HG02798 (cell line): ENCODE measurements around the gene GIPC3.

Source experiments
- ATAC-seq: cut with Tn5 transposase; IDR thresholded peaks from one replicate; pipeline ENCODE4 v1.9.1; 2021; ENCODE audit warnings: mild to moderate bottlenecking; ENCODE audit not compliant: unreplicated experiment, poor library complexity

Gene GIPC3

DNA sequence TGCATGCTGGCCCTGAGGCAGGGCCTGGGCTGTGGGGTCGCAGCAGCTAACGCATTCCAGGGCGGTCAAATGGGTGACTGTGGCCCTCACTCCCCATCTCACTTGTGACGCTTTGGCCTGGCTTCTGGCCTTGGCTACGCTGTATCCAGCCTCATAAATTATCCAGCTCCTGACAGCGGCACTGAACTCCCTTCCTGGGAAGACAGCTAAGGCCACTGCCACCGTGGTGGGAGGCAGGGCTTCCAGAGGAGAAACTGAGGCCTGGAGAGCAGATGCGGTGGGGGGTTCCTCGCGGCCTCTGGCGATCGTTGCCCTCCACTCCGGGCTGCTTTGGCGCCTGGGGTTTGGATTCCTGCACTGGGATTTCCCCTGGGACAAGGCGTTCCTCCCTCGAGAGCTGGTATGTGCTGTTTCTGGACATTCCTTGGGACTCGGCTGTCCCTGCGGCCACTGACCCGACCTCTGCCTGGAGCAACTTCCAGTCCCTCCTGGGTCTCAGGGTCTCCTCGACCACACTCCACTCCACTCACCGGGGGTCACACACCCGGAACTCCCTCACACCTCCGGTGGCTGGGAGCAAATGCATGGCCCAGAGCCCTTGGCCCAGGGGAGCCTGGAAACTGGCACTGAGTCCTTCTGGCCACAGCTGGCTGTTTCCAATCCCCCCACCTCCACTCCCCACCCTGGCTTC lies 18.0 kb downstream of the GIPC3 start:
- ATAC-seq = no peak

DNA sequence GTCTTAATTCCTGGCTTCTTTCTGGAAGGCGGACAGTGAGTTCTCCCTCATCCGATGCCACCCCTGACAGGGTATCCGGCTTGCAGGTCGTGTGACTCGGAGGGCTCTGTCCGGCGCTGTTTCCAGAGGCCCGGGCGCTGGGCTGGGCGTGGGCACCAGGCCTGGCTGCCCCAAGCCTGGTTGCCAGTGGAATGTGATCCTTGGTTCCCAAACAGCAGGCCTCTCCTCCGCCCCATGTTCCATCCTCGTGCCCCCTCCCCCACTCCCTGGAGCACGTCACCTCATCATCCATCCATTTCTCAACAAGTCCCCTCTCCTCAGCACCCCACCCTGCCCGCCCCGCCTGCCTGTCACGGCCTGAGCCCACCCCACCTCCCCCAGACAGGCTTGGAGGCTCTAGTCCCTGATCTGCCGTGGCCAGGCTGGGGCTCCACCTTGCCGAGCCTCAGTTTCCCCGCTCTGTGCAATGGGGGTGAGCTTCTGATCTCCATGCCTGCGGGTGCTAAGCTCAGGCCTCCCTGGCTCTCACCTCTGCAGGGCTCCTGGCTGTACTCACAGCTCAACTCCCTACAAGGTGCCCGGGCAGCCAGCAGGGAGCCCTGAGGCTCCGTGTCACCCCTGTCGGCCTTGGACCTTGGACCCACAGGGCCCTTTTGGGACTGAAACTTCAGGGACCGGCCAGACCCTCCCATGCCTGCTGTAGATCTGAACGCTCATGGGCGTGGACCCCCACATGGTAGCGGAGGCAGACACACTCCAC lies 19.1 kb downstream of the GIPC3 start:
- no peak for ATAC-seq

DNA sequence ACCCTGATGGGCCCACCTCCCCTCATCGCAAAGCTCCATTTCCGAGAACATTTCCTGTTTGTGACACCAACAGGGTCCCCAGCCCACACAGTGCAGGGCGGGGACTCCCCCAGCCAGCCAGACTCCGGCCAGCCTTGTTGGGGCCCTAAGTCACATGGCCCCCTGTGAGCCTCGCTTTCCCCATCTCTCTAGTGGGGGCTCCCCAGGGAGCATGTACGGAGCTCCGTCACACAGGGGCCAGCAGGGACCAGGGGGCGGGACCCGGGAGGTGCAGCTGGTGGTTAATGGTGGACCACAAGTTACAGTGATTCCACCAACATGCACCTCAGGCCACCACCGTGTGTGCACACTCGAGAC lies 19.7 kb downstream of the GIPC3 start:
- no peak for ATAC-seq

DNA sequence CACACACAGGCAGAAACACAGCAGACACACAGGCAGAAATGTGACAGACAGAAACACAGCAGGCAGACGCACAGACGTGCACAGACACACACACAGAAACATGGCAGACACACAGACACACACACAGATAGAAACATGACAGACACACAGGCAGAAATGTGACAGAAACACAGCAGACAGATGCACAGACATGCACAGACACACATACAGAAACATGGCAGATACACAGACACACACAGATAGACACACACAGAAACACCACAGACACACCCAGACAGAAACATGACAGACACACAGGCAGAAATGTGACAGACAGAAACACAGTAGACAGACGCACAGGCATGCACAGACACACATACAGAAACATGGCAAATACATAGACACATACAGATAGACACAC lies 20.1 kb downstream of the GIPC3 start:
- no peak for ATAC-seq

DNA sequence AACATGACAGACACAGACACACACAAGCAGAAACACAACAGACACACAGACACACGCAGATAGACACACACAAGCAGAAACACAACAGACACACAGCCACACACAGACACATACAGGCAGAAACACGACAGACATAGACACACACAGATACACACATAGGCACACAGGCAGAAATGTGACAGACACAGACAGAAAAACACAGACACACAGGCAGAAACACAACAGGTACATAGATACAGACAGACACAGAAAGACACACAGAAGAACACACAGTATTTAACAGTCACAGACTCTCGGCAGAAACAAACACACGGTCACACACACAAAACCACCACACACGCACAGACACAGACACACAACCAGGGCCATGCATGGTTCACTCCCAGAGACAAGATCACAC lies 20.5 kb downstream of the GIPC3 start:
- no peak for ATAC-seq

DNA sequence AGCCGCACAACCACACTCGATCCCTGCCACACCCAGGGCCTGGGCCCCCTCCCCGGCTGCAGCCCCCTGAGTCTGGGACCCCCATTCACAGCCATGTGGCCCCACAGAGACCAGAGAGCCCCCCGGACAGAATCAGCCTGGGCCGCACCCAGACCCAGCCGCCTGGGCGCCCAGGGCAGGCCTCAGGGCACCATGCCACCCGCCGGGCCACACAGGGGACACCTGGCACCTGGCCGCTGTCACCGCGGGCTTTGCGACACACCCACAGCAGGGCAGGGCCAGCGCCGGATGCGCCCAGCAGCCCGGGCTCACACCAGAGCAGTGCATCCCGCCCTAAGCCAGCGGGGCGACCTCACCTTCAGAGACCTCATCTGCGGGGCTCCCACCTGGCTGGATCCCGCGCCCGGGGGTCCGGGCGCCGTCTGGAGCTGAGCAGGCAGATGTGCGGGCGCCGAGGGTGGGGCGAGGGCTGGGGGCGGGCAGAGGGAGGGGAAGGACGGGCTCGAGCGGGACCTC lies 21.0 kb downstream of the GIPC3 start:
- no peak for ATAC-seq

DNA sequence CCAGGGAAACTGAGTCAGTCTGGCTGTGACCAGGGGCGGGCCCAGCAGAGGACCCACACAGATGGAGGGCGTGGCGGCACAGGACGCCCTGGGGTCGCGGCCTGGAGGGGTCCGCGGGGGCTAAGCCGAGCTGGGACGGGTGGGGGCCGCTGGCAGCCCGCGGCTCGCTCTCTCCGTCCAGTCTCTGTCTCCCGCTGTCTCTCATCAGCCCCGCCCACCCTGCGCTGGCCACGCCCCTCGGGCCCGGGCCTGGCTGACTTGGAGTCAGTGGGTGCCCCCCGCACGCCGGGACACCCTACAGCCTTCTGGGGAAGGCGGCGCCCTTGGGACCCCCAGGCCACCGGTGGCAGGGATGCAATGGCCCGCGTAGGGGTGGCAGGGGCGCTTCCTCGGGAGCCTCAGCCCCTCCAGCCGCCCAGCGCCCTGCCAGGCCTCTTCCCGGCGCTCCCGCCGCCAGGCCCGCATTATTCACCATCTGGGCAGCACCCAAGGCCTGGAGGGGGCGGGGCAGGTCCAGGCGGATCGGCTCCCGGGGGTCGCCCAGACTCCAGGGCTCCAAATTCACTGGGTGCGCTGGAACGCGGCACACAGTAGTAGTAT lies 21.5 kb downstream of the GIPC3 start, which contains the start of gene TBXA2R:
Gene TBXA2R, minus strand, starts transcription at position 186 of the 600 bp plus-strand sequence. CDS start 6,241 bp downstream, outside the sequence.
- ATAC-seq = no peak

DNA sequence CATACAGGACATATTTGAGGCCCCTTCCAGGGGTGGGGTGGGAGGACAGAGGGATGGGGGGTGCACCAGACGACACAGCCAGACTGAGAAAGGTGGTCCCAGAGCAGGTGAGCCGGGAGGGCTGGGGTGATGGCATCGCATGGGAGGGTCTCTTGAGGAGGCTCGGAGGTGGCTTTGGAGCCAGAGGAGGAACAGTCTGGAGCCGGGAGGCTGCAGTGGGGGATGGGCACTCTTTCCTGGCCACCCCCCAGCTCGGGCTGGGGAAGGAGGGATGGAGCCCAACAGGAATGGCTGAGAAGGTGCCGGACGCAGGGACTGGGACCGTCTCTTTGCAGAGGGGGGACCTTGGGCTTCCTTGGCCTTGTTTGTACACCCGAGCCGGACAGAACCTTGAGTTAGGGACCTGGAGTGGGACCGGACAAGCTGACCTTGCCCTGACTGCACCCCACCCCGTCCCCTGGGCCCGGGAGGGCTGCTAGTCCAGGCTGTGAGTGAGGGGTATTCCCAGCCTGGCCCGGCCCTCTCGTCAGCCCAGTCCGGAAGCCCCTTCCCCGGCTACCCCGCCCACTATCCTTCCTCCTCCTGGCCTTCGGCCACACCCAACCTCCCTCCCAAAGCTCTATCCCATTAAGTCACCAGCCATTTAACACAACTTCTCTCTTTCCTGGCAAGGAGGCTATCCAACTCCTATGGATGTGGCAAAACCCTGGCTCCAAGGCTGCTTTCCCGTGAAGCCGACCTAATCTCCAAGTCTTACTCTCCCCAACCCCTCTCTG lies 22.2 kb downstream of the GIPC3 start:
- ATAC-seq = no peak

DNA sequence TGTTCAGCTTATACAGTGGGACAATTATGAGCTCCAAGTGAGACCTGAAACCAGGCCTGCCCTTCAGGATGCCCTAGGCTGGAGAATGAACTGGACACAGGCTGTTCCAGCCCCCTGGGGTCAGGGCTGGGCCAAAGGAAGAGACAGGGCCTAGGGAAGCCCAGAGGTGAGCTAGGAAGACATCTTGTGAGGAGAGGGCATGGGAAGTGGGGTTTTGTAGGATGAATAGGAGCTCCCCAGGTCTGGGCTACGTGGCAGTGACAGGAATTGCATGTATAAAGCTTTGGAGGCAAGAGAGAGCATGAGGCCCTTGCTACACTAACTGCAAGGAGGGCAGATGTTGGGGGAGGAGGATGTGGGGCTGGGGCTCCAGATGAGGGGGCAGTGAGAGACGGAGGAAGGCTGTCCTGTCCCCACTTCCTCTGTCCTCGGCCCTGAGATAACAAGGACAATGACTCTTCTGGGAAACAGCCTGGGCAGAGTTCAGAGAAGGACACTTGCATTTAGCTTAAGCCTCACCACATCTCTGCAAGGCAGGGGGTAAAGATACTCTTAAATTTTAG lies 22.9 kb downstream of the GIPC3 start:
- no peak for ATAC-seq

DNA sequence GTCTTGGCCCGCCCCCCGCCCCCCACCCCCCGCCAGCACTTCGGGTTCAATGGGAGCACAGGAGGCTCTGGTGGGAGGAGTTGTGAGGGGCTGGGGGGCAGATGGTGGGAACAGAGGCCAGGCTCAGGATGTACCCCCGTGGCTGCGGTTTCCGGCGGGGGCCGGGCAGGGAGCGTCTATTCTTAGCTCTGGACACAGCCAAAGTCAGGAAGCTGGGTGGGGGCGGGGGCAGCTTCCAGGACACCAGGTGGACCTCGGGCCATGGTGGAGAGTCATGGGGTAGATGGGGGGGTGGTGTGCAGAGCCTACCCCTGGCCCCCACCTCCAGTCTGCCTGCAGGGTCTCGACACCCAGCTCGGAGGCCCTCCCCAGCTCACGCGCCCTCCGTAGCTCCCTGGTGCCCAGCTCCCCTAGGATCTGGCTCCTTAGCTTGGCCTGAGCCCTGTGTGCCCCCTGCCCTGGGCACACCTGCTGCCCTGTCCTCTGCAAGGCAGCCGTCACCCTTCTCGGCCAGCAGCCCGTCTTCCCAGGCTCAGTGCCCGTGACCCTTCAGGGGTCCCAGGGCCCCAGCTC lies 23.6 kb downstream of the GIPC3 start:
- no peak for ATAC-seq

DNA sequence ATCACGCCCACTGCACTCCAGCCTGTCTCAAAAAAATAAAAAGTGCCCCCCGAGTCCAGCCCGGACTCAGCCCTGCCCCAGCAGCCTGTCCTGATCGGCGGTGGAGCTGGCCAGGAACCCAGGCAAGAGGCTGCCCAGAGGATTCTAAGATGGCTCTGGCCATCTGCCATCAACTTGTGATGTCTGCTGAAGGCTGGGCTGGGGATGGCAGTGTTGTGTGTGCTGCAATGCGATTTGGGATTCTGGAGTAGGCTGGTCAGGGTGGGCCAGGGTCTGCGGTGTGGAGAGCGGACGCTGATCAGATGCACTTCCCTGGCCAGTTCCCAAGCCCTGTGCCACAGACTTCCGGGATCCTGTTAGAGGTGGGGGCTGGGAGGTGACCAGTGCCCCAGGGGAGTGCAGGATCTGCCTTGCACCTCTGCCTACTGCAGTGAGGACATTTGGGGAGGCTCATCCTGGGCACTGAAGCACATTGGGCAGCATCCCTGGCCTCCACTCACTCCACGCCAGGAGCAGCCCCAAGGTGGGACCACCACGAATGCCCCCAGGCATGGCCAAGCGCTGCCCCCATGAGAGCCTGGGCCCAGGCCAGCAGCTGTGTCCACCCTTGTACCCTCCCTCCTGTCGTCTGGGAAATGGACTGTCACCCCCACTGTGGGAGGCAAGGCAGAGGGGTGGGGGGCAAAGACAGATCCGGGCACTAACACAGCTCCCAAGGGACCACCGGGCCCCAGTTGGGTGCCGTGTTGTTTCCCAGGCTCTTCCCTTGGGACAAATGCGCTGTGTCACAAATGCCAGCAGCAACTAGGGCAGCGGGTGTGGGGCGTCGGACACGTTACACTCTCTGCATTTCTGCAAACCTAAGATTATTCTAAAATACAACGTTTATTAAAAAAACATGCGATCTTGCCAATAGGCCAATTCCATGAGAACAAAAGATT lies 24.8 kb downstream of the GIPC3 start:
- no peak for ATAC-seq

DNA sequence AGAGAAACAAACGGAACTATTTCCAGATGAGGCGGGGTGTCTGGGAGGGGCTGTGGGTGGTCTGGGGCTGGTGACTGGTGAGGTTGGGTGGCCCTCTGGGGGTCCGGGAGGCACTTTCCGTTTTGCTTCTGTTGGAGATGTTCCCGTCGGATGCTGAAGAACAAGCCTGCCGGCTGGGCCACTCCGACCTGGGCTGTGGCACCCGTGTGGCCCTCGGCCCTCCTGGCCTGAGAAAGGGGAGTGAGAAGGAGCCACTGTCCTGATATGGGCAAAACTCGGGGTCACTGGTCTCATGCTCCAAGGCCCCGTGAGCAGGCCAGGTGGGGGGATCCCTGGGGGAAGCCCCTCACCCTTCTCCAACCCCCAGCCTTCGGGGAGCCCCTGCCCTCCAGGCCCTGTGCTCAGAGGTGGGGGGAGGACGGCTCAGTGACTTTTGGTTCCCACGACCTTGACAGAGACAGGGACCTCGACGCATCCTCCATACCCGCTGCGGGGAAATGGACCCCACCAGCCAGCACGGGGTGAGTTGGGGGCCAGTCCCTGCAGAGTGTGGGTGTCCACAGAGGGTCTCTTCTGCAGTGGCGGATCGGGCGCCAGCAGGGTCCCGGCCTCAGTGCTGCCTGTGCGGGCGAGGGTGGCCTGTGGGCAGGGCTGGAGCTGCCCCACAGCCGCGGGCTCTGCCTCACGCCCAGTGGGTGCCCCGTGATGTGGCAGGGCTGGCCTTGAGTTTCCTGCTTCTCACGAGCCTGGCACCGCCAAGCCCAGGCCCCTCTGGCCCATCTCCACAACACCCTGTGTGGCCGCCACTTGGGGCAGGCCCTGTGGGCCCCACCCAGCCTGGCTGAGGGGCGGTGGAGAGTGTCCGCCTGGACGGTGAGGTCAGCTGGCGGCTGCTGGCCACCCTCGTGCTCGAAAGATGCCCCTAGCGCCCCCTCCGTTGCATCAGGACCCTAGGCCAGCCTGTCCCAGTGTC lies 25.8 kb downstream of the GIPC3 start:
- ATAC-seq = no peak

DNA sequence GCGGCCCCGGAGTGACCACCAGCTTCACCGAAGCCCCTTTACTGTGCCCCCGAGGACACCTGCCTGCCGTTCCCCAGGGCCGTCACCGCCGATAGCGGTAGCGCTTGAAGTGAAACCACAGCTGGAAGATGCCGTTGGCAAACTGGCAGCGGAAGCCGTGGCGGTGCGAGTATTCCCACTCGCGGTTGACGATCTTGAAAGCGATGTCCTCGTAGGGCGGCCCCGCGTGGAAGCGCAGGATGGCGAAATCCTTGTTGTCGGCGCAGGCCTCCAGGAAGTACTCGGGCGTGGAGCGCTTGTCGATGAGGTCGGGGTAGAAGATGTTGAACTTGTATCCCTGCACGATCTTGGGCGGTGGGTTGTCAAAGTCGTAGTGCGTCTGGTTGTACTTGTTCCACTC lies 26.6 kb downstream of the GIPC3 start:
- ATAC-seq = no peak

DNA sequence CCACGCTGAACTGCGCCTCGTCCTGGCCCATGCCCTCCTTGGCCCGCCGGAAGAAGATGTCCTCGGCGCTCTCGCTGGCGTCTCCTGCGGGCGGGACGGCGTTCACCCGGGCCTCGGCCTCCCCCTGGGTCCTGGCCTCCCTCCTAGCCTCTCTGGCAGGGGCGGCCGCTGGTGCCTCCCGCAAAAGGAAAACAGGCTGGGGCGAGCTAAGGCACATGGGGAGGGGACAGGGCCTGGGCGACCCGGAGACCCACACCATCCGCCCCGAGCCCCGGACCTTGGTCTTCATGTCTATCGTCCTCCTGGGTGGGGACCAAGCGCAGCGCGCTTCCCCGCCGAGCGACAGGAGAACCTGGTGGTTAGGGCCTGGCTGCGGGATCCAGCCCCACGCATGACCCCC lies 27.1 kb downstream of the GIPC3 start:
- no peak for ATAC-seq

DNA sequence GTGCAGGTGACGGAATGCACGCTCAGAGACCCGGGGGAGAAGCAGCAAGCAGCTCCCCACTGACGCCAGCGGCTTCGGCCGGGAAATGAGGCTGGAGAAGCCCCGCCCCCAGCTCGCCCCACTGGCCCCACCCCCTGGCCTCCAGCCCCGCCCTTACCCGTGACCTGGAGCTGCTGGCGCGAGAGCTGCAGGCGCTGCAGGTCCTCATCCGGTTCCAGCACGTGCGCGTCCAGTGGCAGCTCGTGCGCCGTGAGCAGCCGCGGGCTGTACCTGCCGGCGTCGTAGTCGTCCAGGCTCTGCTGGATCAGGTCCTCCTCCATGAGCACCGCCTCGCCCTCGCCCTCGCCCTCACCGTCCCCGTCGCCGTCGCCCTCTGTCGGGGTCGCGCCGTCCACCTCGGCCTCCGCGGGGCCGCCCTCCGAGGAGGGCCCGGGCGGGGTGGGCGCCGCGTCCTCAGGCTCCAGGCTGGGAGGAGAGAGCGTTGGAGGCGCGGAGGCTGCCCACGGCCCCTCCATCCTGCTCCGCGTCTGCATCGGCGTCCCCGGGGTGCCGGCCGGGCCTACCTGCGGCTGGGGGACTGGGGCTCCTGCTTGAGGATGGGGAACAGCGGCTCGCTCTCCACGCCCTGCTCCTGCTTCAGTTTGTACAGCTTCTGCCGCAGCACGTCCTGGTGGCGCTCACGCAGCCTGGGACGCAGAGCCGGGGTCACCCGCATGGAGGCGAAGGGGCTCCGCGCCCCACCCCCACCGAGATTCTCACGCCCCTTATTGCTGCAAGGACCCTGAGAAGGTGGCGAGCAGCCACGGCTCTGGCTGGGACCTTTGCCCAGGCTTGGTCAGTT lies 27.8 kb downstream of the GIPC3 start:
- ATAC-seq = no peak

DNA sequence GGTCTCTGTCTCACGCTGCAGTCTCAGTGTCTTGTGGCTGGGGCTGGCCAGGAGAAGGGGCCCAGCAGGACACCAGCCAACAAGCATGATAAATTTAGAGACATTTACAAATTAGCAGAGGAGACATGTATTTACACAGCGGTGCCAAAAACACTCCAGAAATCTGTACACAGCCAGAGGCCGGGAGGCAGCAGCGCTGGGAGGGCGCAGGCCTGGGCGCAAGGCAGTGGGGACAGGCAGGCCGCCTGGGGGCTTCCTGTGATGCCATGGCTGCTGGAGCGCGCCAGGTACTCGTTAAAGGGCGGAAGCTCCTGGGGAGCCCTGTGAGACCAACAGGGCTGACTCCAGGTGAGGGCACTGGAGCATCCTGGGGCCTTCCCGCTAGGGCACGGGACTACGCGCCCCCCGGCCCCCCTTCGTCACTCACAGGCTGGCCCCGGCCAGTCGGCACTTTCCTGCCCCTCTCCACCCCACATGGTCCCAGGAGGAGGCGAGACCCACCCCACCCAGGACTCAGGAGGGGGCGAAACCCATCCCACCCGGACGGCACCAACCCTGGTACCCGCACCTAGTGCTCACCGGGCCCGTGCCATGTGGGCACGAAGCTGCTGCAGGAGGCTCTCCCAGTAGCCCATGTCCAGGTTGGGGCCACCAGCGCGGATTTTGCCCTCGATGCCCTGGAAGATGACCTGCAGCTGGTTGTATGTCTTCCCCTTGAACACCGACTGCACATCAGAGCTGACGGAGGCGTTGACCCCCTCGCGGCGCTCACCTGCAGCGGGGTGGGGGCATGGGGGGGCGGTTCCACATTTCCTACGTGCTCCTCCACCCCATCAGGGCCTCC lies 28.8 kb downstream of the GIPC3 start:
- no peak for ATAC-seq
